HG02840 (cell line): ENCODE data around the gene FBXL17.

Experiments
- ATAC-seq: cut with Tn5 transposase; IDR thresholded peaks from one replicate; pipeline ENCODE4 v1.9.1; 2021; ENCODE audit warnings: mild to moderate bottlenecking, moderate library complexity, moderate number of reproducible peaks; ENCODE audit not compliant: unreplicated experiment, low FRiP score

The FBXL17 gene

GRCh38 chr5:108257996-108258395, 123.9 kb downstream of the FBXL17 start:
- ATAC-seq = no peak

GRCh38 chr5:108255468-108255867, 126.4 kb downstream of the FBXL17 start:
- no peak for ATAC-seq

GRCh38 chr5:108251350-108251749, 130.5 kb downstream of the FBXL17 start:
- no peak for ATAC-seq

GRCh38 chr5:108249785-108250426, 132.0 kb downstream of the FBXL17 start:
- ATAC-seq = no peak

- ATAC-seq = no peak
These were observed 132.7 kb downstream of the FBXL17 start for GRCh38 chr5:108249095-108249784.

GRCh38 chr5:108238936-108239887, 142.7 kb downstream of the FBXL17 start:
- ATAC-seq = no peak

GRCh38 chr5:108238461-108238860, 143.4 kb downstream of the FBXL17 start:
- no peak for ATAC-seq

- no peak for ATAC-seq
These were observed 148.2 kb downstream of the FBXL17 start for GRCh38 chr5:108233617-108234155.

- ATAC-seq = no peak
These were observed 149.1 kb downstream of the FBXL17 start for GRCh38 chr5:108232805-108233204.

- ATAC-seq = no peak
These were observed 159.9 kb downstream of the FBXL17 start for GRCh38 chr5:108222011-108222410.

- ATAC-seq = no peak
These were observed 161.1 kb downstream of the FBXL17 start for GRCh38 chr5:108220834-108221233.

- ATAC-seq = no peak
These were observed 165.0 kb downstream of the FBXL17 start for GRCh38 chr5:108216890-108217289.

- no peak for ATAC-seq
These were observed 167.0 kb downstream of the FBXL17 start for GRCh38 chr5:108214857-108215256.

GRCh38 chr5:108212775-108213346, 169.0 kb downstream of the FBXL17 start:
- ATAC-seq = no peak

GRCh38 chr5:108206707-108207106, 175.2 kb downstream of the FBXL17 start:
- no peak for ATAC-seq

- no peak for ATAC-seq
These were observed 180.2 kb downstream of the FBXL17 start for GRCh38 chr5:108201721-108202120.

GRCh38 chr5:108196276-108196675, 185.6 kb downstream of the FBXL17 start:
- no peak for ATAC-seq

- ATAC-seq = no peak
These were observed 188.7 kb downstream of the FBXL17 start for GRCh38 chr5:108193021-108193795.

- ATAC-seq = no peak
These were observed 197.0 kb downstream of the FBXL17 start for GRCh38 chr5:108184940-108185339.

GRCh38 chr5:108181975-108182374, 199.9 kb downstream of the FBXL17 start:
- no peak for ATAC-seq
